HG03025 (cell line): Measurements from ENCODE around the gene FRS3.

Source experiments
- ATAC-seq: cut with Tn5 transposase; IDR thresholded peaks from one replicate; pipeline ENCODE4 v1.9.1; 2021; ENCODE audit warnings: mild to moderate bottlenecking, moderate library complexity; ENCODE audit not compliant: unreplicated experiment, low FRiP score

The FRS3 gene

GRCh38 chr6:41732149-41732548, 47.6 kb downstream of the FRS3 start:
- ATAC-seq, result no peak

- no peak for ATAC-seq
These were observed 48.1 kb downstream of the FRS3 start for GRCh38 chr6:41731561-41732086.

- ATAC-seq, result no peak
These were observed 48.9 kb downstream of the FRS3 start for GRCh38 chr6:41730531-41731436.

- no peak for ATAC-seq
These were observed 50.1 kb downstream of the FRS3 start for GRCh38 chr6:41729624-41730023.

- no peak for ATAC-seq
These were observed 50.7 kb downstream of the FRS3 start for GRCh38 chr6:41728954-41729353.

GRCh38 chr6:41728073-41728936, 51.4 kb downstream of the FRS3 start:
- no peak for ATAC-seq

- no peak for ATAC-seq
These were observed 52.0 kb downstream of the FRS3 start for GRCh38 chr6:41727705-41728072.

- no peak for ATAC-seq
These were observed 52.8 kb downstream of the FRS3 start for GRCh38 chr6:41726876-41727275.

GRCh38 chr6:41724586-41725501, 54.9 kb downstream of the FRS3 start:
- ATAC-seq, result no peak

GRCh38 chr6:41724228-41724580, 55.5 kb downstream of the FRS3 start:
- ATAC-seq, result no peak

GRCh38 chr6:41723530-41724227, 56.0 kb downstream of the FRS3 start:
- ATAC-seq, result no peak

GRCh38 chr6:41722969-41723529, 56.7 kb downstream of the FRS3 start:
- ATAC-seq, result no peak

GRCh38 chr6:41721414-41721813, 58.3 kb downstream of the FRS3 start:
- no peak for ATAC-seq

- no peak for ATAC-seq
These were observed 58.9 kb downstream of the FRS3 start for GRCh38 chr6:41720783-41721182.

GRCh38 chr6:41720262-41720620, 59.5 kb downstream of the FRS3 start:
- no peak for ATAC-seq
